HepG2 (cell line): Measurements from ENCODE around the gene KRT15. TPM values are rescaled to one million over a fixed set of nuclear protein-coding genes. Genes with fewer than 3 reads are reported as not detected.
A peak's percentile ranks its signal among the peaks of the same experiment; 100 is the strongest.

Source experiments
- AGO2 ChIP-seq: fragments of 200-400 bp; formaldehyde crosslinking; optimal IDR thresholded peaks from 2 replicates; pipeline ENCODE3; 2017; ENCODE audit warnings: mild to moderate bottlenecking, low read depth, low read length, moderate library complexity
- BRD4 ChIP-seq: sonication (generic); formaldehyde crosslinking; IDR thresholded peaks from 2 replicates; pipeline ENCODE4 v1.4.0; 2020; ENCODE audit warnings: missing genetic modification reagents
- DPF2 ChIP-seq: sonication (generic); formaldehyde crosslinking; IDR thresholded peaks from 2 replicates; pipeline ENCODE4 v1.4.0; 2020; ENCODE audit warnings: mild to moderate bottlenecking, low read depth, missing genetic modification reagents, borderline replicate concordance
- HES4 ChIP-seq: sonication (generic); formaldehyde crosslinking; IDR thresholded peaks from 2 replicates; pipeline ENCODE4 v1.9.0; 2021; ENCODE audit warnings: mild to moderate bottlenecking, missing genetic modification reagents, borderline replicate concordance
- JUNB ChIP-seq: sonication (generic); formaldehyde crosslinking; IDR thresholded peaks from 2 replicates; pipeline ENCODE4 v1.8.0; 2022; ENCODE audit warnings: missing genetic modification reagents, mild to moderate bottlenecking, borderline replicate concordance
- KDM5A ChIP-seq: fragments of 200-600 bp; sonication (generic); IDR thresholded peaks from 2 replicates; pipeline ENCODE4 v1.7.0; 2018; ENCODE audit warnings: antibody characterized with exemption, mild to moderate bottlenecking, low read length, borderline replicate concordance
- NFRKB ChIP-seq: fragments of 450-650 bp; IDR thresholded peaks from 2 replicates; pipeline ENCODE4 v1.6.1; 2017
- ONECUT2 ChIP-seq: sonication (generic); formaldehyde crosslinking; IDR thresholded peaks from 2 replicates; pipeline ENCODE4 v1.4.0; 2020; ENCODE audit warnings: missing genetic modification reagents
- RFXAP ChIP-seq: sonication (generic); formaldehyde crosslinking; IDR thresholded peaks from 2 replicates; pipeline ENCODE4 v1.4.0; 2020; ENCODE audit warnings: missing genetic modification reagents, borderline replicate concordance
- SALL1 ChIP-seq: sonication (generic); formaldehyde crosslinking; IDR thresholded peaks from 2 replicates; pipeline ENCODE4 v1.8.0; 2022; ENCODE audit warnings: mild to moderate bottlenecking, missing genetic modification reagents
- TBX2 ChIP-seq: sonication (generic); formaldehyde crosslinking; IDR thresholded peaks from 2 replicates; pipeline ENCODE4 v1.5.0; 2020; ENCODE audit warnings: missing genetic modification reagents, mild to moderate bottlenecking, borderline replicate concordance
- ZFX ChIP-seq: sonication (generic); formaldehyde crosslinking; IDR thresholded peaks from 2 replicates; pipeline ENCODE4 v1.4.0; 2020; ENCODE audit warnings: mild to moderate bottlenecking, low read depth, missing genetic modification reagents, moderate library complexity
- ZFY ChIP-seq: sonication (generic); formaldehyde crosslinking; IDR thresholded peaks from 2 replicates; pipeline ENCODE4 v1.4.0; 2020; ENCODE audit warnings: missing genetic modification reagents
- ZNF451 ChIP-seq: sonication (generic); formaldehyde crosslinking; IDR thresholded peaks from 2 replicates; pipeline ENCODE4 v1.5.0; 2020; ENCODE audit warnings: mild to moderate bottlenecking, missing genetic modification reagents
- ZNF543 ChIP-seq: sonication (generic); formaldehyde crosslinking; IDR thresholded peaks from 2 replicates; pipeline ENCODE4 v1.4.0; 2020; ENCODE audit warnings: mild to moderate bottlenecking, missing genetic modification reagents
- ZNF737 ChIP-seq: sonication (generic); formaldehyde crosslinking; IDR thresholded peaks from 2 replicates; pipeline ENCODE4 v1.5.0; 2020; ENCODE audit warnings: missing genetic modification reagents, mild to moderate bottlenecking, borderline replicate concordance
- ZNF782 ChIP-seq: sonication (generic); formaldehyde crosslinking; IDR thresholded peaks from 2 replicates; pipeline ENCODE4 v1.4.0; 2020; ENCODE audit warnings: missing genetic modification reagents, mild to moderate bottlenecking, borderline replicate concordance
- ZNF816 ChIP-seq: sonication (generic); formaldehyde crosslinking; IDR thresholded peaks from 2 replicates; pipeline ENCODE4 v1.8.0; 2022; ENCODE audit warnings: missing genetic modification reagents, mild to moderate bottlenecking, borderline replicate concordance
- ZNF841 ChIP-seq: sonication (generic); formaldehyde crosslinking; IDR thresholded peaks from 2 replicates; pipeline ENCODE4 v1.8.1; 2023; ENCODE audit warnings: missing genetic modification reagents, borderline replicate concordance
- polyA plus RNA-seq, 8 experiments: library from polyadenylated mRNA; depleted of rRNA in 3 of 8; stranded (reverse) in 7 of 8; unstranded in 1 of 8; fragments of >200 nt; fragmentation: Illumina TruSeq in 4 of 8; extraction: Trizol in 4 of 8; gene quantifications; 2 replicates each; pipeline versions ENCODE4 v1.2.1 to v1.2.3, GENCODE V29; 2011 to 2016; ENCODE audit warnings: low read depth in 4 of 8, missing spikeins in 1 of 8, mixed read lengths in 1 of 8; ENCODE audit not compliant: insufficient read depth in 1 of 8
- total RNA-seq, 5 experiments: library from RNA; depleted of rRNA; stranded (reverse); fragments of >200 nt; fragmentation: Illumina TruSeq; extraction: Trizol; gene quantifications; 2 replicates each; pipeline ENCODE4 v1.2.3, GENCODE V29; 2016; ENCODE audit warnings: low read depth in 1 of 5
- TF ChIP-seq, protein P1 (sequence below): IDR thresholded peaks from 2 replicates; pipeline ENCODE4 v1.6.1; 2018; ENCODE audit warnings: missing genetic modification reagents, mild to moderate bottlenecking, missing compliant biosample characterization
- TF ChIP-seq, protein P2 (sequence below): sonication (generic); formaldehyde crosslinking; IDR thresholded peaks from 2 replicates; pipeline ENCODE4 v1.5.1; 2020; ENCODE audit warnings: missing genetic modification reagents, mild to moderate bottlenecking, borderline replicate concordance
- TF ChIP-seq, protein P3 (sequence below): sonication (generic); formaldehyde crosslinking; IDR thresholded peaks from 2 replicates; pipeline ENCODE4 v1.4.0; 2020; ENCODE audit warnings: mild to moderate bottlenecking, missing genetic modification reagents, borderline replicate concordance
- TF ChIP-seq, protein P4 (sequence below): sonication (generic); formaldehyde crosslinking; IDR thresholded peaks from 2 replicates; pipeline ENCODE4 v1.8.1; 2023; ENCODE audit warnings: mild to moderate bottlenecking, missing genetic modification reagents, borderline replicate concordance

KRT15 gene
- total and polyA plus RNA-seq, 2 of the 13 experiments (the other 11 are each of a cell fraction or from before 2014, with no cell fraction given): 0.46 to 0.63 TPM

DNA sequence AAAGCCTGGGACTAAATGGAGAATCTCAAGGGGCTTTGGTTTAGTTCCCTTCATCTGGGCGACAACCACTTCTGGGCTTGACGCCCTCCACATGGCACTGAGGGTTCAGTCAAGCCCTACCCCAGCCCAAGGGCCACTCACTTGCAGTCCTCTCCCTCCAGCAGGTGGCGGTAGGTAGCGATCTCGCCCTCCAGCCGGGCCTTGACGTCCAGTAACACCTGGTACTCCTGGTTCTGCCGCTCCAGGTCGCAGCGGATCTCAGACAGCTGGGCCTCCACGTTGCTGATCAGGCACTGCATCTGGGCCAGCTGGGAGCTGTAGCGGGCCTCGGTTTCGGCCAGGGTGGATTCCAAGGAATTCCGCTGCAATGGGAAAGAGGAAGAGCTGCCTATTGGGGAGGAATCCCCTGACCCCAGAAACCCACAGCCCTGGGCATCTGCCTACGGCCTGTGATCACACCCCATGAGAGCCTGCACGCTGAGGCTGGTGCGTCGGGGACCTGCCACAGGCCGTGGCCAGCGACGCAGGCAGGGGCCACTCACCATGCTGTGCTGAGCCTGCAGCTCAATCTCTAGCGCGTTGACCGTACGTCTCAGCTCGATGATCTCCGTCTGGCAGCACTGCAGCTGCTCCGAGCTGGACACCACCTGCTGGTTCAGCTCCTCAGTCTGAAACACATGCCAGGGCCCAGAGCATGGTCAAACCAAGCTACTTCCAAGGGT, 31.7 kb downstream of the KRT15 start (continued):
- TF ChIP-seq, protein P1, sequence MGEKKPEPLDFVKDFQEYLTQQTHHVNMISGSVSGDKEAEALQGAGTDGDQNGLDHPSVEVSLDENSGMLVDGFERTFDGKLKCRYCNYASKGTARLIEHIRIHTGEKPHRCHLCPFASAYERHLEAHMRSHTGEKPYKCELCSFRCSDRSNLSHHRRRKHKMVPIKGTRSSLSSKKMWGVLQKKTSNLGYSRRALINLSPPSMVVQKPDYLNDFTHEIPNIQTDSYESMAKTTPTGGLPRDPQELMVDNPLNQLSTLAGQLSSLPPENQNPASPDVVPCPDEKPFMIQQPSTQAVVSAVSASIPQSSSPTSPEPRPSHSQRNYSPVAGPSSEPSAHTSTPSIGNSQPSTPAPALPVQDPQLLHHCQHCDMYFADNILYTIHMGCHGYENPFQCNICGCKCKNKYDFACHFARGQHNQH: no peak
- no peak for TF ChIP-seq ONECUT2 (CRISPR knock-in tag)
- TF ChIP-seq ZFY (CRISPR knock-in tag): peak; percentile 46; the same call in 1 of the 2 replicates
- TF ChIP-seq ZFX: peak; percentile 43; the same call in 1 of the 2 replicates
- no peak for TF ChIP-seq ZNF543 (CRISPR knock-in tag)
- no peak for TF ChIP-seq KDM5A
- TF ChIP-seq BRD4: no peak
- TF ChIP-seq ZNF841 (CRISPR knock-in tag): no peak
- 0 out of 2 replicates have a peak, but pooled peaks have one; percentile 18 for TF ChIP-seq TBX2 (CRISPR knock-in tag)
- TF ChIP-seq, protein P2, sequence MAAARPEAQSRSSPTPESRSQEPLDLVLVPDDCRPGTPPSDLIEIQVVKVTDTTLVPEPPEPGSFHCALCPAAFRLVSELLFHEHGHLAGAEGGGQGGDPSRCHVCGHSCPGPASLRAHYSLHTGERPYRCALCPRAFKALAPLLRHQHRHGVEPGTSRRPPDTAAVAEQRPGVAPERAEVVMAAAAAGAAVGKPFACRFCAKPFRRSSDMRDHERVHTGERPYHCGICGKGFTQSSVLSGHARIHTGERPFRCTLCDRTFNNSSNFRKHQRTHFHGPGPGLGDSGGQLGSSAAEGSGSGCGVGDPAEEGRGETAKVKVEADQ (CRISPR knock-in tag): no peak
- TF ChIP-seq, protein P3, sequence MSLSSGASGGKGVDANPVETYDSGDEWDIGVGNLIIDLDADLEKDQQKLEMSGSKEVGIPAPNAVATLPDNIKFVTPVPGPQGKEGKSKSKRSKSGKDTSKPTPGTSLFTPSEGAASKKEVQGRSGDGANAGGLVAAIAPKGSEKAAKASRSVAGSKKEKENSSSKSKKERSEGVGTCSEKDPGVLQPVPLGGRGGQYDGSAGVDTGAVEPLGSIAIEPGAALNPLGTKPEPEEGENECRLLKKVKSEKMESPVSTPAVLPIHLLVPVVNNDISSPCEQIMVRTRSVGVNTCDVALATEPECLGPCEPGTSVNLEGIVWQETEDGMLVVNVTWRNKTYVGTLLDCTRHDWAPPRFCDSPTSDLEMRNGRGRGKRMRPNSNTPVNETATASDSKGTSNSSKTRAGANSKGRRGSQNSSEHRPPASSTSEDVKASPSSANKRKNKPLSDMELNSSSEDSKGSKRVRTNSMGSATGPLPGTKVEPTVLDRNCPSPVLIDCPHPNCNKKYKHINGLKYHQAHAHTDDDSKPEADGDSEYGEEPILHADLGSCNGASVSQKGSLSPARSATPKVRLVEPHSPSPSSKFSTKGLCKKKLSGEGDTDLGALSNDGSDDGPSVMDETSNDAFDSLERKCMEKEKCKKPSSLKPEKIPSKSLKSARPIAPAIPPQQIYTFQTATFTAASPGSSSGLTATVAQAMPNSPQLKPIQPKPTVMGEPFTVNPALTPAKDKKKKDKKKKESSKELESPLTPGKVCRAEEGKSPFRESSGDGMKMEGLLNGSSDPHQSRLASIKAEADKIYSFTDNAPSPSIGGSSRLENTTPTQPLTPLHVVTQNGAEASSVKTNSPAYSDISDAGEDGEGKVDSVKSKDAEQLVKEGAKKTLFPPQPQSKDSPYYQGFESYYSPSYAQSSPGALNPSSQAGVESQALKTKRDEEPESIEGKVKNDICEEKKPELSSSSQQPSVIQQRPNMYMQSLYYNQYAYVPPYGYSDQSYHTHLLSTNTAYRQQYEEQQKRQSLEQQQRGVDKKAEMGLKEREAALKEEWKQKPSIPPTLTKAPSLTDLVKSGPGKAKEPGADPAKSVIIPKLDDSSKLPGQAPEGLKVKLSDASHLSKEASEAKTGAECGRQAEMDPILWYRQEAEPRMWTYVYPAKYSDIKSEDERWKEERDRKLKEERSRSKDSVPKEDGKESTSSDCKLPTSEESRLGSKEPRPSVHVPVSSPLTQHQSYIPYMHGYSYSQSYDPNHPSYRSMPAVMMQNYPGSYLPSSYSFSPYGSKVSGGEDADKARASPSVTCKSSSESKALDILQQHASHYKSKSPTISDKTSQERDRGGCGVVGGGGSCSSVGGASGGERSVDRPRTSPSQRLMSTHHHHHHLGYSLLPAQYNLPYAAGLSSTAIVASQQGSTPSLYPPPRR: no peak
- no peak for TF ChIP-seq DPF2 (CRISPR knock-in tag)
- no peak for TF ChIP-seq JUNB
- TF ChIP-seq ZNF451 (CRISPR knock-in tag): 0 out of 2 replicates have a peak, but pooled peaks have one; percentile 34
- no peak for TF ChIP-seq ZNF816
- TF ChIP-seq, protein P4, sequence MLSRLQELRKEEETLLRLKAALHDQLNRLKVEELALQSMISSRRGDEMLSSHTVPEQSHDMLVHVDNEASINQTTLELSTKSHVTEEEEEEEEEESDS (CRISPR knock-in tag): no peak
- no peak for TF ChIP-seq NFRKB
- 0 out of 2 replicates have a peak, but pooled peaks have one; percentile 53 for TF ChIP-seq ZNF737
- TF ChIP-seq RFXAP (CRISPR knock-in tag): no peak
- TF ChIP-seq HES4 (CRISPR knock-in tag): 0 out of 2 replicates have a peak, but pooled peaks have one; percentile 5
- TF ChIP-seq SALL1 (CRISPR knock-in tag): peak; percentile 18; the same call in 1 of the 2 replicates
- no peak for TF ChIP-seq AGO2
- TF ChIP-seq ZNF782 (CRISPR knock-in tag): no peak
